CD14-positive monocyte (primary cell): ENCODE data around the gene TTLL7. TPM values are rescaled to one million over a fixed set of nuclear protein-coding genes. Genes with fewer than 3 reads are reported as not detected.

ENCODE experiments used
- DNase-seq, 3 donors: peaks; one replicate each; pipeline ENCODE4 v3.0.0-alpha.2; 2011 to 2022
- H2AFZ ChIP-seq: 2 replicates; pipeline ENCODE4 v1.6.0; 2012; ENCODE audit warnings: mild to moderate bottlenecking, low read depth, low read length, inconsistent platforms; ENCODE audit not compliant: insufficient read depth, poor library complexity, severe bottlenecking
- H3K27ac ChIP-seq, 2 donors: 1 replicate in 1 of 2; 2 replicates in 1 of 2; pipeline ENCODE4 v1.5.1; 2012 to 2013; ENCODE audit warnings: low read length in 2 of 2, control low read depth in 1 of 2, inconsistent platforms in 1 of 2, low read depth in 1 of 2, mild to moderate bottlenecking in 1 of 2
- H3K27me3 ChIP-seq, 2 donors: one replicate each; pipeline versions ENCODE4 v1.6.0 to v1.6.1; 2011 to 2013; ENCODE audit warnings: low read length in 2 of 2; ENCODE audit not compliant: control insufficient read depth in 2 of 2, insufficient read depth in 2 of 2
- H3K36me3 ChIP-seq, 2 donors: replicated peaks in 1 of 2; 1 replicate in 1 of 2; 2 replicates in 1 of 2; pipeline versions ENCODE4 v1.5.1 to v1.6.1; 2012 to 2013; ENCODE audit warnings: low read length in 2 of 2, control low read depth in 1 of 2, inconsistent platforms in 1 of 2, mild to moderate bottlenecking in 1 of 2; ENCODE audit not compliant: insufficient read depth in 2 of 2, control insufficient read depth in 1 of 2
- H3K4me1 ChIP-seq, 2 donors: 1 replicate in 1 of 2; 2 replicates in 1 of 2; pipeline versions ENCODE4 v1.5.1 to v1.6.1; 2012 to 2013; ENCODE audit warnings: low read length in 2 of 2, control low read depth in 1 of 2, inconsistent platforms in 1 of 2, mild to moderate bottlenecking in 1 of 2, moderate library complexity in 1 of 2; ENCODE audit not compliant: insufficient read depth in 2 of 2, control insufficient read depth in 1 of 2
- H3K4me2 ChIP-seq: replicated peaks from 2 replicates; pipeline ENCODE3; 2012; ENCODE audit warnings: low read length, moderate library complexity, mild to moderate bottlenecking; ENCODE audit not compliant: poor library complexity, severe bottlenecking; ENCODE audit errors: extremely low read depth
- H3K4me3 ChIP-seq, 3 experiments: fragments of 200-600 bp in 1 of 3; sonication (generic) in 1 of 3; replicated peaks in 1 of 3; 1 replicate in 2 of 3; 2 replicates in 1 of 3; pipeline ENCODE4 v1.5.1; 2011 to 2013; ENCODE audit warnings: low read length in 3 of 3, mild to moderate bottlenecking in 3 of 3, control low read depth in 2 of 3, low read depth in 2 of 3, inconsistent platforms in 1 of 3, moderate library complexity in 1 of 3
- H3K79me2 ChIP-seq: 2 replicates; pipeline ENCODE4 v1.6.0; 2012; ENCODE audit warnings: mild to moderate bottlenecking, control low read depth, inconsistent platforms, low read length, moderate library complexity; ENCODE audit not compliant: insufficient read depth
- H3K9ac ChIP-seq: 2 replicates; pipeline ENCODE4 v1.6.0; 2017; ENCODE audit warnings: low read length, mild to moderate bottlenecking; ENCODE audit not compliant: insufficient read depth, poor library complexity, severe bottlenecking
- H3K9me3 ChIP-seq, 2 donors: replicated peaks in 1 of 2; 1 replicate in 1 of 2; 2 replicates in 1 of 2; pipeline versions ENCODE4 v1.5.1 to v1.6.1; 2012 to 2013; ENCODE audit warnings: low read length in 2 of 2, control low read depth in 1 of 2; ENCODE audit not compliant: control insufficient read depth in 1 of 2, insufficient read depth in 1 of 2
- H4K20me1 ChIP-seq: 2 replicates; pipeline ENCODE4 v1.6.0; 2012; ENCODE audit warnings: mild to moderate bottlenecking, low read length, control low read depth, moderate library complexity; ENCODE audit not compliant: insufficient read depth
- H3K27ac Mint-ChIP-seq, 7 donors: one replicate each; pipeline ENCODE4 v1.8.0; 2020; ENCODE audit warnings: mild to moderate bottlenecking in 7 of 7, mixed read lengths in 7 of 7, moderate library complexity in 6 of 7, inconsistent platforms in 2 of 7
- H3K27me3 Mint-ChIP-seq, 3 donors: one replicate each; pipeline ENCODE4 v1.8.0; 2021 to 2022; ENCODE audit warnings: low read depth in 3 of 3, mild to moderate bottlenecking in 3 of 3, mixed read lengths in 3 of 3, moderate library complexity in 3 of 3, inconsistent platforms in 1 of 3
- H3K36me3 Mint-ChIP-seq, 2 donors: one replicate each; pipeline ENCODE4 v1.8.0; 2020; ENCODE audit warnings: mixed read lengths in 2 of 2, inconsistent platforms in 1 of 2, mild to moderate bottlenecking in 1 of 2
- H3K4me1 Mint-ChIP-seq: one replicate; pipeline ENCODE4 v1.8.0; 2020; ENCODE audit warnings: mild to moderate bottlenecking, mixed read lengths
- H3K4me3 Mint-ChIP-seq, 2 donors: one replicate each; pipeline ENCODE4 v1.8.0; 2020; ENCODE audit warnings: mild to moderate bottlenecking in 2 of 2, mixed read lengths in 2 of 2, moderate library complexity in 1 of 2
- H3K9me3 Mint-ChIP-seq, 7 donors: one replicate each; pipeline ENCODE4 v1.8.0; 2020 to 2022; ENCODE audit warnings: mixed read lengths in 7 of 7, mild to moderate bottlenecking in 6 of 7, moderate library complexity in 6 of 7, inconsistent platforms in 2 of 7
- WGBS: methylation state at CpG from one replicate; pipeline ENCODE4 v1.1.5; 2013; ENCODE audit warnings: missing lambda C conversion rate; ENCODE audit not compliant: insufficient coverage; 5-methylcytosine and 5-hydroxymethylcytosine counted together
- intact Hi-C, 2 donors: fragments of 100-400 bp; cut with micrococcal nuclease; formaldehyde crosslinking; loops; one replicate each; pipeline versions ENCODE4 v1.15.0 to v1.15.1; 2023
- polyA plus RNA-seq, 3 donors: library from polyadenylated mRNA; depleted of rRNA in 1 of 3; unstranded in 2 of 3; stranded (reverse) in 1 of 3; fragments of 300-500 nt in 2 of 3; fragments of >200 nt in 1 of 3; fragmentation: Illumina TruSeq in 2 of 3; gene quantifications; 1 replicate in 2 of 3; 2 replicates in 1 of 3; pipeline ENCODE4 v1.2.3, GENCODE V29; 2012 to 2021
- TF ChIP-seq, protein P1 (sequence below): fragments of 200-600 bp; IDR thresholded peaks from one replicate; pipeline ENCODE4 v1.8.0; 2022; ENCODE audit warnings: antibody characterized with exemption, mild to moderate bottlenecking

TTLL7 gene
- polyA plus RNA-seq, 3 donors: 0.12 to 0.69 TPM; not detected in 1

- Mint-ChIP-seq H3K27ac (no peak overlapping the region), H3K4me1 (no peaks in the 10 kb centered on the region), H3K9me3 (peaks cover 0 to 23% (median 5%) of the 10 kb centered on the region in 7 donors), H3K4me3 (no peak overlapping the region), H3K36me3 (no peaks in the 10 kb centered on the region), H3K27me3 (peaks cover 0 to 3% (median 0%) of the 10 kb centered on the region in 3 donors)
- WGBS: no CpG with 5 or more reads among the region's 3 CpGs
- Histone ChIP-seq H4K20me1 (no peaks in the 10 kb centered on the region), H3K4me2 (no peak overlapping the region), H3K27ac (no peak overlapping the region), H3K9ac (no peak overlapping the region), H3K27me3 (no peaks in the 10 kb centered on the region), H3K9me3 (peaks cover 0 to 4% of the 10 kb centered on the region in 2 donors), H2AFZ (no peak overlapping the region), H3K79me2 (no peaks in the 10 kb centered on the region), H3K4me1 (no peaks in the 10 kb centered on the region), H3K36me3 (no peaks in the 10 kb centered on the region), H3K4me3 (no peak overlapping the region)
- intact Hi-C loops: no loop called here
- TF ChIP-seq, protein P1, sequence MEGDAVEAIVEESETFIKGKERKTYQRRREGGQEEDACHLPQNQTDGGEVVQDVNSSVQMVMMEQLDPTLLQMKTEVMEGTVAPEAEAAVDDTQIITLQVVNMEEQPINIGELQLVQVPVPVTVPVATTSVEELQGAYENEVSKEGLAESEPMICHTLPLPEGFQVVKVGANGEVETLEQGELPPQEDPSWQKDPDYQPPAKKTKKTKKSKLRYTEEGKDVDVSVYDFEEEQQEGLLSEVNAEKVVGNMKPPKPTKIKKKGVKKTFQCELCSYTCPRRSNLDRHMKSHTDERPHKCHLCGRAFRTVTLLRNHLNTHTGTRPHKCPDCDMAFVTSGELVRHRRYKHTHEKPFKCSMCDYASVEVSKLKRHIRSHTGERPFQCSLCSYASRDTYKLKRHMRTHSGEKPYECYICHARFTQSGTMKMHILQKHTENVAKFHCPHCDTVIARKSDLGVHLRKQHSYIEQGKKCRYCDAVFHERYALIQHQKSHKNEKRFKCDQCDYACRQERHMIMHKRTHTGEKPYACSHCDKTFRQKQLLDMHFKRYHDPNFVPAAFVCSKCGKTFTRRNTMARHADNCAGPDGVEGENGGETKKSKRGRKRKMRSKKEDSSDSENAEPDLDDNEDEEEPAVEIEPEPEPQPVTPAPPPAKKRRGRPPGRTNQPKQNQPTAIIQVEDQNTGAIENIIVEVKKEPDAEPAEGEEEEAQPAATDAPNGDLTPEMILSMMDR: no peak
- DNase-seq: no peak
These were observed 56.0 kb downstream of the TTLL7 start for GRCh38 chr1:83942914-83943313.

GRCh38 chr1:83934550-83934949 is 64.4 kb downstream of the TTLL7 start:
- Histone ChIP-seq H3K9ac (no peak overlapping the region), H3K79me2 (no peaks in the 10 kb centered on the region), H3K9me3 (no peaks in the 10 kb centered on the region), H4K20me1 (no peaks in the 10 kb centered on the region), H3K27me3 (no peaks in the 10 kb centered on the region), H3K27ac (no peak overlapping the region), H2AFZ (no peak overlapping the region), H3K4me2 (no peak overlapping the region), H3K4me3 (no peak overlapping the region), H3K36me3 (no peaks in the 10 kb centered on the region), H3K4me1 (no peaks in the 10 kb centered on the region)
- DNase-seq: no peak
- H3K27me3 Mint-ChIP-seq: peaks cover 0 to 2% (median 0%) of the 10 kb centered on the region in 3 donors
- TF ChIP-seq, protein P1: no peak
- intact Hi-C loops: no loop called here
- H3K27ac Mint-ChIP-seq: no peak overlapping the region
- H3K4me3 Mint-ChIP-seq: no peak overlapping the region
- no peaks in the 10 kb centered on the region for H3K36me3 Mint-ChIP-seq
- no peaks in the 10 kb centered on the region for H3K4me1 Mint-ChIP-seq
- peaks cover 0 to 1% (median 0%) of the 10 kb centered on the region in 7 donors for H3K9me3 Mint-ChIP-seq
